Islet of Langerhans (tissue), 1 donor: ENCODE measurements around the gene GLRA3.
"Not testable (repeated sequence)": the region's sequence is repeated elsewhere in the genome, so short reads cannot be mapped to it uniquely, and the experiment has no call there.

Experiments
- FAIRE-seq: peaks from one replicate; lab custom pipeline; 2011; peaks lifted over from hg19 to GRCh38; lab: Jason Lieb, UNC

Gene GLRA3

GRCh38 chr4:174714393-174715211 is 114.4 kb downstream of the GLRA3 start:
- peak; percentile 27 for FAIRE-seq

- FAIRE-seq, result no peak
These were observed 115.2 kb downstream of the GLRA3 start for GRCh38 chr4:174713821-174714220.

DNA sequence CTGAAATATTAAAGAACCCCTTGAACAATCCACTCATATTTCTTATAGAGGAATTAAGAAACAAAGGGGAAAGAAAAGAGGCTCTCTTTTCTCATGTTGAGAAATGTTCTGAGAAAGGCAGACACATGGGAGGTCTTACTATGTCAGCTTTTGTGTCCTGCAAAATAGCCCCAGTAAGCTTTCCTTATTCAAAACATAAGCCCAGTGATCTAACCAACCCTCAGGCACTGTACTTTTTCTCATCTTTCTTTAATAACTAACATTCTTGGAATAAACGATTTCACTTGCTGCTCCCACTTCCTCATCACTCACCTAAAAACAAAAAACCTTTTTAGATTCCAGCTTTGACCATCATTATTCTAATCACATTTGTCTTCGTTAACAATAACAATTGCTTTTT is 115.9 kb downstream of the GLRA3 start:
- no peak for FAIRE-seq

- FAIRE-seq, result no peak
These were observed 119.5 kb downstream of the GLRA3 start for GRCh38 chr4:174709526-174709925.

DNA sequence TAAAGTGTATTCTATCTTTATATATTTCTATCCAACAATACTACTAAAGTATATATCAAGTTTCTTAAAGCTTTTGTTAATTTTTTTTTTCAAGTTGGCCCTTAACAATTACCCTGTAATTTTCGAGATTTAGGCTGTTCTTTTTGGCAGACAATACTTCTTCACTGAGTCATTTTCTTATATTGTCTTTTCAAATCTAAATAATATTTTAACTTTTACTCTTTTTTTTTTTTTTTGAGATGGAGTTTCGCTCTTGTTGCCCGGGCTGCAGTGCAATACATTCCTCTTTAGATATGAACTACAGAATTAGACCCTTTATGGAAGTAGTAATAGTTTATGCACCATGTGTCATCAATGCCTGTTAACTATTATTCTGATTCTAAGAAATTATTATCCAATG is 120.7 kb downstream of the GLRA3 start:
- FAIRE-seq, result no peak

DNA sequence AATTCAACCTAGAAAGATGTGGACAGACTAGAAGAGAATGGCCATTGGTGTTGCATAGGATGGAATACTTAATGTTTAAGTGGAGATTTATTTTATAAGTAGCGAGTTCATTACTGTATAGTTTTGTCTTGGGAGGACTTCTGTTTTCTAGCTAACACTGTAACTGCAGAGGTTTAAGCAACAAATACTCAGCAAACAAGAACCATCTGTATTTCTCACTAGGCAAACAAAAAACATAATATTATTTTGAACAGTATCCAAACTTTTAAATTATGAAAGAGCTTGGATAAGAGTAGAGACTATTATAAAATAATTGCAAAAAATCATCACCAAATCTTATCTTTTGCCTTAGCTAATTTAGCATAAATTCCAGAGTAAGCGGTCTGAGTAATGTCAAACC is 121.1 kb downstream of the GLRA3 start:
- no peak for FAIRE-seq

DNA sequence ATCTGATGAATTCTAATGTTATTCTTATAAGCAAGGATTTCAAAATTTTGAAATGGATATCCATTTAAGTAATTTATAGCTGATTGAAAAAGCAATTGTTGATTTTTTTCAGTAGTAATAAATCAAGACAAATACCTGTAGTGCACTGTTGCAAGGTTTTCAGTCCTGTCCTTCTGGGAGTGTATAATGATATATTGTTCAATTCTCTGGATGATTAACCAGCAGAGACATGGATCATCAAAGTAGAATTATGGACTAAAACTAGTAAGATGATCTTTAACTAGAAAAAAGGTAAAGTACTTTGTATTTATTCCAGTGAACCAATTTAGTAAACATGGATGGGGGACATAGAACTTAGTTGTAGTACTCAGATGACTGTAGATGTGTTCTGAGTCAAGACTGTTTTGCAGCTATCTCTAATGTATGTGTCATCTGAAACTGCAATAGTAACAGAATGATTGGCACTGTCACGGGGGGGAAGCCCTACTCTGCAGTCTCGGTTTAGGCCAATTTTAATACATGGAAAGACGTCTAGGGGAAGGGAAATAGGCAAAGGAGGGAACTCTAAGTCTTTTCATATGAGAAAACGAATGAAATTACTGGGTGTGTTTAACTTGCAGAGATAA is 121.9 kb downstream of the GLRA3 start:
- FAIRE-seq, result no peak

DNA sequence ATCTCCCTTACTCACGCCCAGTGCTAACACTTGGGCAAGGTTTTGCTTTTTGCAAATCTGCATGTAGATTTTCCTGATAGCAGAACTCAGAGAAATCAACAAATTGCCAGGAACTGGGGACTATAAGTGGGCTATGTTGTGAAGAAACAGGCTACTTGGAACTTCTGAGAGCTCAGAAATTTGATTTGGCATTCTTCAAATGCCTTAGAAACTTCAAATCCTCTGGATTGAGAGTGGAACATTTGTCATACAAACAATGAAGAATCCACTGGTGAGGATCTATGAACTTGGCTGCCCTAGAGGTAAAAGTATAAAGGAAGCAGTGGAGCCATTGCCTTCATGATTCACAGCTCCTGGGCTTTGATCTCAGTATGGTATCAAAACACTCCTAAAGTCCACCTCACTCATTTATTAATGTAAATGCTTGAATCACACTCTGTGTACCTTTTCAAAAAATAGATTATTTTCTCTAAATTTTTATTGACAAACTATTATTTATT is 126.0 kb downstream of the GLRA3 start:
- no peak for FAIRE-seq

DNA sequence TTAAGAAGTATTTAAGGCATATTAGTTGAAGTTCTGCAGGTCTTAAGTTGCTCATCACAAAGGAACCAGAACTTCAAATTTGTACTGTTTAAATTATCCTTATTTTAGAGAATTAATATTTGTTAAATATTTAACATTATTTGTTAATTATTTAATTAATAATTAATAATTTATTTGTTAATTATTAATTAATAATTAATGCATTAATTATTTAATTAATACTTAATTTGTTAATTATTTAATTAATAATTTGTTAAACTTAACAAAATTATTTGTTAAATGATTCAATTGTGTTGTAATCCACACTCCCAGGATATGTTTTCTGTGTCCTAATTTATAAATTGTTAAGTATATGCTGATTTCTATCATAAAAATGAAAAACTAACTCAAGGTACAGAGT is 129.4 kb downstream of the GLRA3 start:
- no peak for FAIRE-seq

DNA sequence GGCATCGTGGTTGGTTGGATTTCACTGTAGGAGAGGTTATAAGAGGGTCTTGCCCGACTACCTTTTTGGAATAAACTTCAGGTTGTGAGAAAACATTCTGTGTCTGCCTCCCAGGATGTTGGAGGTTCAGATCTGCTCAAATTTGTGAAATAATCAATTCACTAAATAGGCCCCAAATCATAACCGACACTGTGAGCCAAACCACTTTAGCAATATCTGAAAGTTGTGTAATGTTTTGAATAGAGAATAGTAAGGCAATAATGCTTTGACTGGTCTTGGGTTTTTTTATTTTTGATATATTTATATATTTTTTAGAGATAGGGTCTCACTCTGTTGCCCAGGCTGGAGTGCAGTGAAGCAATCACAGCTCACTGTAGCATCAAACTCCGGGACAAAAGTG is 131.2 kb downstream of the GLRA3 start:
- no peak for FAIRE-seq

DNA sequence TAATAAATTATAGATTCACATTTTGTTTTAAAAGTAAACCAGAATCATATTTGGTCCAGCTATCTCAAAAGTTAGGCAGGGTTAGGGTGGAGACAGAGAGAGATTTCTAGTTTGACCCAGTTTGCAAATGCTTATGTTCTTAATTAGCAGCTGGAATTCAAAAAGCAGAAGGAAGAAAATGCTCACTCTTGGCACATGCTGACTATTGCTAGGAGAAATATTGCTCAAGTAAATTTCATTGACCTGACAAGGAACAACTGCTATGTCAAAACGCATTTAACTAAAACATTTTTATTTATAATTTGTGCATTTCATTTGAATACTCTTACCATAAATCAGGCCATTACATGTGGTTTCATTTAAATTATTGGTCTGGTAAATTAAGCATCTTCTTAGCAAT is 131.8 kb downstream of the GLRA3 start:
- no peak for FAIRE-seq

GRCh38 chr4:174696657-174697056 is 132.4 kb downstream of the GLRA3 start:
- FAIRE-seq, result no peak

DNA sequence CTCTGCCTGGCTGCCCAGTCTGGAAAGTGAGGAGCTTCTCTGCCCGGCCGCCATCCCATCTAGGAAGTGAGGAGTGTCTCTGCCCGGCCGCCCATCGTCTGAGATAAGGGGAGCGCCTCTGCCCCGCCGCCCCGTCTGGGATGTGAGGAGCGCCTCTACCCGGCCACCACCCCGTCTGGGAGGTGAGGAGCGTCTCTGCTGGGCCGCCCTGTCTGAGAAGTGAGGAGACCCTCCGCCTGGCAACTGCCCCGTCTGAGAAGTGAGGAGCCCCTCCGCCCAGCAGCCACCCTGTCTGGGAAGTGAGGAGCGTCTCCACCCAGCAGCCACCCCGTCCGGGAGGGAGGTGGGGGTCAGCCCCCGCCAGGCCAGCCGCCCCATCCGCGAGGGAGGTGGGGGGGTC is 137.2 kb downstream of the GLRA3 start:
- FAIRE-seq, result not testable (repeated sequence)

DNA sequence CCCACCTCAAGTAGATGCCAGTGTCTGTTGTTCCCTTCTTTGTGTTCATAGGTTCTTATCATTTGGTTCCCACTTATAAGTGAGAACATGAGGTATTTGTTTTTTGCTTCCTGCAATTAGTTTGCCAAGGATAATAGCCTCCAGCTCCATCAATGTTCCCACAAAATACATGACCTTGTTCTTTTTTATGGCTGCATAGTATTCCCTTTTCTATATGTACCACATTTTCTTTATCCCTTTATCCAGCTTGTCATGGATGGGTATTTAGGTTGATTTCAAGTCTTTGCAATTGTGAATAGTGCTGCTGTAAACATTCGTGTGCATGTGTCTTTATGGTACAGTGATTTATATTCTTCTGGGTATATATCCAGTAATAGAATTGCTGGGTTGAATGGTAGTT is 138.4 kb downstream of the GLRA3 start:
- FAIRE-seq, result no peak

- no peak for FAIRE-seq
These were observed 139.4 kb downstream of the GLRA3 start for GRCh38 chr4:174689618-174690017.

DNA sequence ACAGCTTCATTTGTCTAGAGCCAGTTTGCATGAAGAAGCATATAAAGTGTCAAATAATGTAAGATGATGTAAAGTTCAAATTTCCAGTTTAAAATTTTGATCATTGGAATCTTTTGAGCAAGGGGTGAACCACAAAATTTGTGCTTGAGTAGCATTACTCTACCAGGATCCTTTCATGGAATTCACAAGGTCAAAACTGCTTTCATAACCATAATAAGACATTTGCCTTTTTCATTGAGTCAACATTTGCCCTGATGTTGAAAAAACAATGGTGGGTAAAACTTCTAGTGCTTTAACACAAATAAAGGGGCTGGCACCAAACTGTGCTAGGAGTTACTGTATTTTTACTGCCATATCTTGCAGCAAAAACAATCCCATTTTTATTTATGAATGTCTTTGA is 142.2 kb downstream of the GLRA3 start:
- FAIRE-seq, result no peak

DNA sequence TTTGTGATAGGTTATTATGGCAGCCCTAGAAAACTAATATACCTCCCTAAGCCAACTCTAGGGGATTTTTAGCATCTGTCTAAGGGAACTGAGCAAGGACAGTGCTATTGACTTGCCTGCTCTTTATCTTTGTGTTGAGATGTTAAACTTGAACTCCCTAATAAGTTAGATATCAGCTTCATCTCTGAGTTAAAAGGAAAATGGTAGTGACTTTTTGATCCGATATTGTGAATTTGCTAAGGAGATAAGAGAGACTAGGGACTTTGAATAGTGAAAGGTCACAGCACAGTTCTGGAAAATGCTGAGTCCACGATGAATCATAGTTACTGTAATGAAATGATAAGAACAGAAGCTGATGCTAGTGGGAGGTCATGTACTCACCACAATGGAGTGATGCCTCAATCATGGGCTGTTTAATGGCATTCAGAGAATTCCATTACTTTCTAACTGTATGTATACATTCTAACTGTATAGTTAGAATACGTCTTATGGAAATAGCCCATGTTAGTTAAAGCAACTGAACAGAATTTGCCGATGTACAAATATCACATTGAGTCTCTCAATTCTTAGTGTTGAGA is 147.2 kb downstream of the GLRA3 start:
- FAIRE-seq, result peak; percentile 80

DNA sequence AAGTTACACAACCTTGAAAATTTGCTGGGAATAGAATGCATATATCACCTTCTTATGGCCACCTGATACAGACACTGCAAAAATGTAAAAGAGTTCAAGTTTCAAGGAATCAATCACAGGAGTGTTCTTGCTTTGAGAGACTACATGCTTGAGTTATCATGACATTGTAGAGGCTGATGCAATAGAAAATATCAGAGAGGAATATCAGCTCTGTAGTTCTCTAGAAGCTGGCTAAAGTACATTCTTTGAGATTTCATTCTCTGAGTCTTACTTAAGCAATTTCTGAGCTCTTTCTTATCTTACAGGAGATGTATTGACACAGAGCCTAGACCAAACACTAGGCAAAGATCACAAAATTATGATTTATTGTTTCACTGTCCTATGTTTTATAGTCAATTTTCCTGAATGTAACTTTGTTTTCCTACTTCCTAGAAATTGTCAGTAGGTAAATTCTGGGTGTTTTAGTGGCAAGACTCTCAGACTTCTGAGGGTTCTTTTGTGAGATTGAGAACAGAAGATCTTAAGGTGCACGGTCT is 154.7 kb downstream of the GLRA3 start:
- no peak for FAIRE-seq

DNA sequence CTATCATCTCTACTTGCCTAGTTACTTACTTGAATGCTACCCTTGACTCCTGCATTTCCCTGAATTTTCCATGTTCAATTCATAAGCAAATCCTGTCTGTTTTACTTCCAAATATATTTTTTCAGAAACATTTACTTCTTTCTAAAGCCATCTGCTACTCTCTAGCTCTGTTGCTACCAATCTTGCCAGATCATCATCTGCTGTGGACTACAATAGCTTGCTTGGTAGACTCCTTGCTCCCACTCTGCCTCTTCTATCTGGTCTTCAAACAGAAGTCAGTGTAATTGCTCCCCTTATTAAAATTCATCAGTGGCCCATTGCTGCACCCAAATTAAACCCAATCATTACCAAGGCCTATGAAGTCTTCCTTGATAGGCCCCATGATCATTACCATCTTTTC is 155.2 kb downstream of the GLRA3 start:
- FAIRE-seq, result no peak

GRCh38 chr4:174672276-174672675 is 156.8 kb downstream of the GLRA3 start:
- FAIRE-seq, result no peak

DNA sequence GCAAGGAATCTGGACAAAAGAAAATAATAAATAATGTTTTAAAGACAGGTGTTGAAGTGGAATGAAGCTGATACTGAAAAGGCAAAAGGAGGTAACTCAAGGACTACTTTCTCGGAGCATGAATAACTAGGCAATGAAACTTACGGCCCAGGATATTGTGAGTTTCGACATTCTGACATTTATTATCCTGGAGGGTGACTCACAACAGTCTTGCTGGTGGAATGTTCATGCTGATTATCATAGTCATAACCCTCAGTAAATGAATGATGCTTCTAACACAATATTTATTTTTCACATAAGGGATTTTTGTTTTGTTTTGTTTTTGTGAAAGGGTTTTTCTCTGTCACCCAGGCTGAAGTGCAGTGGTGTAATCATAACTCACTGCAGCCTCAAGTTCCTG is 159.8 kb downstream of the GLRA3 start:
- no peak for FAIRE-seq

- FAIRE-seq, result no peak
These were observed 163.2 kb downstream of the GLRA3 start for GRCh38 chr4:174665799-174666198.

- FAIRE-seq, result no peak
These were observed 165.8 kb downstream of the GLRA3 start for GRCh38 chr4:174663216-174663615.
